CD4-positive, alpha-beta T cell (primary cell): ENCODE results near the gene P2RX4. TPM values are rescaled to one million over a fixed set of nuclear protein-coding genes. Genes with fewer than 3 reads are reported as not detected.

Experiments
- ATAC-seq: fragments of 200-7000 bp; cut with Tn5 transposase; one replicate; pipeline ENCODE4 v1.10.0; 2022; ENCODE audit warnings: mild to moderate bottlenecking; ENCODE audit not compliant: poor library complexity
- CTCF ChIA-PET: fragments of 350-600 bp; sonication (Branson Sonifier 250); formaldehyde crosslinking; loops from one replicate; lab custom pipeline; 2021; ENCODE audit warnings: antibody characterized with exemption, inconsistent platforms; lab: Charles Lee
- POLR2A ChIA-PET: fragments of 350-600 bp; sonication (Branson Sonifier 250); formaldehyde crosslinking; loops from one replicate; lab custom pipeline; 2021; ENCODE audit warnings: antibody characterized with exemption, inconsistent platforms; lab: Charles Lee
- DNase-seq, 14 experiments: peaks; one replicate each; pipeline ENCODE4 v3.0.0-alpha.2; 2013 to 2020; ENCODE audit warnings: mixed read lengths in 2 of 14
- H3K27ac ChIP-seq, 2 donors: one replicate each; pipeline versions ENCODE4 v1.5.1 to v1.7.0; 2013; ENCODE audit warnings: low read length in 2 of 2, low read depth in 1 of 2, mild to moderate bottlenecking in 1 of 2
- H3K27me3 ChIP-seq, 2 experiments: 1 replicate in 1 of 2; 2 replicates in 1 of 2; pipeline versions ENCODE4 v1.6.1 to v1.7.0; 2013; ENCODE audit warnings: low read length in 2 of 2, control low read depth in 1 of 2, mild to moderate bottlenecking in 1 of 2, moderate library complexity in 1 of 2; ENCODE audit not compliant: insufficient read depth in 2 of 2, control insufficient read depth in 1 of 2
- H3K36me3 ChIP-seq: one replicate; pipeline ENCODE4 v1.6.1; 2013; ENCODE audit warnings: low read length, control low read depth; ENCODE audit not compliant: insufficient read depth
- H3K4me1 ChIP-seq: one replicate; pipeline ENCODE4 v1.6.1; 2013; ENCODE audit warnings: low read length, control low read depth; ENCODE audit not compliant: insufficient read depth
- H3K4me3 ChIP-seq: one replicate; pipeline ENCODE4 v1.5.1; 2013; ENCODE audit warnings: mild to moderate bottlenecking, low read length, moderate library complexity
- H3K9me3 ChIP-seq, 2 experiments: 1 replicate in 1 of 2; 2 replicates in 1 of 2; pipeline versions ENCODE4 v1.6.1 to v1.7.0; 2013; ENCODE audit warnings: low read length in 2 of 2, mild to moderate bottlenecking in 2 of 2, control low read depth in 1 of 2, moderate library complexity in 1 of 2; ENCODE audit not compliant: control insufficient read depth in 1 of 2, insufficient read depth in 1 of 2
- H3K27ac Mint-ChIP-seq: one replicate; pipeline ENCODE4 v1.8.0; 2020; ENCODE audit warnings: mixed read lengths
- H3K27me3 Mint-ChIP-seq: one replicate; pipeline ENCODE4 v1.8.0; 2021; ENCODE audit warnings: mixed read lengths
- H3K36me3 Mint-ChIP-seq: one replicate; pipeline ENCODE4 v1.8.0; 2021; ENCODE audit warnings: low read depth, mixed read lengths
- H3K4me1 Mint-ChIP-seq: one replicate; pipeline ENCODE4 v1.8.0; 2021; ENCODE audit warnings: low read depth, mixed read lengths
- H3K4me3 Mint-ChIP-seq: one replicate; pipeline ENCODE4 v1.8.0; 2020; ENCODE audit warnings: mild to moderate bottlenecking, mixed read lengths
- H3K9me3 Mint-ChIP-seq: one replicate; pipeline ENCODE4 v1.8.0; 2020; ENCODE audit warnings: mixed read lengths
- CTCF ChIP-seq: fragments of 200-600 bp; IDR thresholded peaks from one replicate; pipeline ENCODE4 v1.8.0; 2022; ENCODE audit warnings: antibody characterized with exemption, mild to moderate bottlenecking
- intact Hi-C, 2 experiments: fragments of 100-400 bp; cut with DNase I in 1 of 2; cut with micrococcal nuclease in 1 of 2; formaldehyde crosslinking; loops; one replicate each; pipeline versions ENCODE4 v1.15.1 to v1.9.0; 2023 to 2025; cut with DNase I, micrococcal nuclease
- total RNA-seq, 174 experiments: library from RNA in 2 of 174; stranded (reverse) in 2 of 174; gene quantifications; one replicate each; pipeline ENCODE4 v1.2.3 and lab custom pipeline; 2021 to 2026

Gene P2RX4
- total RNA-seq, 2 experiments from 2014 or later: 36.2 to 37.4 TPM

GRCh38 chr12:121165316-121165715 is 44.6 kb upstream of the P2RX4 start:
- no peaks in the 10 kb centered on the region for H3K4me1 Mint-ChIP-seq
- H3K27me3 Mint-ChIP-seq: no peaks in the 10 kb centered on the region
- no peak for ATAC-seq
- H3K36me3 Mint-ChIP-seq: peaks cover 25% of the 10 kb centered on the region
- no peak overlapping the region for H3K4me3 ChIP-seq
- no peak for DNase-seq
- intact Hi-C loops: no loop called here
- H3K9me3 ChIP-seq: no peaks in the 10 kb centered on the region
- H3K36me3 ChIP-seq: peaks cover 17% of the 10 kb centered on the region
- no peaks in the 10 kb centered on the region for H3K9me3 Mint-ChIP-seq
- H3K4me3 Mint-ChIP-seq: no peak overlapping the region
- ChIA-PET POLR2A (no interaction called here), CTCF (no interaction called here)
- no peaks in the 10 kb centered on the region for H3K27me3 ChIP-seq
- no peak overlapping the region for H3K27ac Mint-ChIP-seq
- H3K27ac ChIP-seq: no peak overlapping the region
- no peaks in the 10 kb centered on the region for H3K4me1 ChIP-seq
- TF ChIP-seq CTCF: no peak

GRCh38 chr12:121166356-121166755 is 43.6 kb upstream of the P2RX4 start:
- ChIA-PET CTCF (no interaction called here), POLR2A (no interaction called here)
- Histone ChIP-seq H3K4me1 (peaks cover 2% of the 10 kb centered on the region), H3K9me3 (no peaks in the 10 kb centered on the region), H3K27ac (no peak overlapping the region), H3K36me3 (peaks cover 17% of the 10 kb centered on the region), H3K27me3 (no peaks in the 10 kb centered on the region), H3K4me3 (no peak overlapping the region)
- no peaks in the 10 kb centered on the region for H3K27me3 Mint-ChIP-seq
- no peaks in the 10 kb centered on the region for H3K4me1 Mint-ChIP-seq
- H3K9me3 Mint-ChIP-seq: no peaks in the 10 kb centered on the region
- no peak overlapping the region for H3K27ac Mint-ChIP-seq
- intact Hi-C loops: no loop called here
- H3K36me3 Mint-ChIP-seq: peaks cover 25% of the 10 kb centered on the region
- no peak overlapping the region for H3K4me3 Mint-ChIP-seq
- TF ChIP-seq CTCF: no peak
- ATAC-seq (no peak), DNase-seq (no peak)

- POLR2A ChIA-PET: no interaction called here
- no peak for TF ChIP-seq CTCF
- H3K4me3 Mint-ChIP-seq: no peak overlapping the region
- peaks cover 2% of the 10 kb centered on the region for H3K4me1 ChIP-seq
- no peaks in the 10 kb centered on the region for H3K9me3 Mint-ChIP-seq
- H3K27ac ChIP-seq: no peak overlapping the region
- no peak overlapping the region for H3K27ac Mint-ChIP-seq
- no peaks in the 10 kb centered on the region for H3K27me3 Mint-ChIP-seq
- H3K4me3 ChIP-seq: no peak overlapping the region
- intact Hi-C loops: no loop called here
- peaks cover 25% of the 10 kb centered on the region for H3K36me3 Mint-ChIP-seq
- ATAC-seq (no peak), DNase-seq (no peak)
- H3K36me3 ChIP-seq: peaks cover 17% of the 10 kb centered on the region
- no peaks in the 10 kb centered on the region for H3K27me3 ChIP-seq
- no peaks in the 10 kb centered on the region for H3K9me3 ChIP-seq
- no peaks in the 10 kb centered on the region for H3K4me1 Mint-ChIP-seq
- CTCF ChIA-PET: no interaction called here
Measured at GRCh38 chr12:121167232-121167820, 42.6 kb upstream of the P2RX4 start.
